ENCODE results near the gene FBP2.

GRCh38 chr9:94603259-94604160 lies 9.9 kb upstream of the FBP2 start:
- TF ChIP-seq GATA1 (IDR thresholded peaks at IDR 0.05; ENCODE audit: low read depth, low read length) (no peak), POLR2A (IDR thresholded peaks at IDR 0.05; ENCODE audit: low read length) (no peak)
